ENCODE data around the gene ZFP36L2. TPM values are rescaled to one million over a fixed set of nuclear protein-coding genes. Genes with fewer than 3 reads are reported as not detected.
A peak's percentile ranks its signal among the peaks of the same experiment; 100 is the strongest.

Gene ZFP36L2
- total RNA-seq, 1 donor from 2014 or later = 39.8 TPM

- H3K27ac Mint-ChIP-seq (ENCODE audit: unreplicated experiment) = peak overlapping the region; percentile 53
- H3K4me3 Mint-ChIP-seq = no peak overlapping the region
- no peaks in the 10 kb centered on the region for H3K27me3 Mint-ChIP-seq (ENCODE audit: low read depth)
- H3K9me3 Mint-ChIP-seq = no peaks in the 10 kb centered on the region
- TF ChIP-seq CTCF (conservative IDR thresholded peaks at IDR 0.05) = no peak
- H3K4me1 Mint-ChIP-seq = no peaks in the 10 kb centered on the region
- no peak for DNase-seq (ENCODE audit: low read depth, low spot score)
- H3K36me3 Mint-ChIP-seq (ENCODE audit: low read depth) = peaks cover 9% of the 10 kb centered on the region
Measured at GRCh38 chr2:43238813-43239212, 12.4 kb upstream of the ZFP36L2 start.

GRCh38 chr2:43238176-43238575, 11.8 kb upstream of the ZFP36L2 start:
- peaks cover 8% of the 10 kb centered on the region for H3K36me3 Mint-ChIP-seq (ENCODE audit: low read depth)
- no peak for TF ChIP-seq CTCF (conservative IDR thresholded peaks at IDR 0.05)
- no peak for DNase-seq (ENCODE audit: low read depth, low spot score)
- no peaks in the 10 kb centered on the region for H3K27me3 Mint-ChIP-seq (ENCODE audit: low read depth)
- H3K27ac Mint-ChIP-seq (ENCODE audit: unreplicated experiment) = no peak overlapping the region
- no peaks in the 10 kb centered on the region for H3K9me3 Mint-ChIP-seq
- no peak overlapping the region for H3K4me3 Mint-ChIP-seq
- no peaks in the 10 kb centered on the region for H3K4me1 Mint-ChIP-seq

GRCh38 chr2:43233218-43234212, 7.1 kb upstream of the ZFP36L2 start:
- H3K9me3 Mint-ChIP-seq = no peaks in the 10 kb centered on the region
- no peak for TF ChIP-seq CTCF (conservative IDR thresholded peaks at IDR 0.05)
- H3K27me3 Mint-ChIP-seq (ENCODE audit: low read depth) = no peaks in the 10 kb centered on the region
- peaks cover 5% of the 10 kb centered on the region for H3K36me3 Mint-ChIP-seq (ENCODE audit: low read depth)
- DNase-seq (ENCODE audit: low read depth, low spot score) = no peak
- no peak overlapping the region for H3K27ac Mint-ChIP-seq (ENCODE audit: unreplicated experiment)
- H3K4me1 Mint-ChIP-seq = peaks cover 5% of the 10 kb centered on the region
- H3K4me3 Mint-ChIP-seq = no peak overlapping the region

GRCh38 chr2:43230951-43231827, 4.8 kb upstream of the ZFP36L2 start:
- no peaks in the 10 kb centered on the region for H3K36me3 Mint-ChIP-seq (ENCODE audit: low read depth)
- no peaks in the 10 kb centered on the region for H3K27me3 Mint-ChIP-seq (ENCODE audit: low read depth)
- H3K4me1 Mint-ChIP-seq = peaks cover 11% of the 10 kb centered on the region
- TF ChIP-seq CTCF (conservative IDR thresholded peaks at IDR 0.05) = no peak
- no peaks in the 10 kb centered on the region for H3K9me3 Mint-ChIP-seq
- no peak for DNase-seq (ENCODE audit: low read depth, low spot score)
- H3K4me3 Mint-ChIP-seq = no peak overlapping the region
- no peak overlapping the region for H3K27ac Mint-ChIP-seq (ENCODE audit: unreplicated experiment)

- Mint-ChIP-seq H3K4me3 (no peak overlapping the region), H3K4me1 (peaks cover 11% of the 10 kb centered on the region), H3K9me3 (no peaks in the 10 kb centered on the region), H3K36me3 (ENCODE audit: low read depth) (no peaks in the 10 kb centered on the region), H3K27ac (ENCODE audit: unreplicated experiment) (no peak overlapping the region), H3K27me3 (ENCODE audit: low read depth) (no peaks in the 10 kb centered on the region)
- no peak for TF ChIP-seq CTCF (conservative IDR thresholded peaks at IDR 0.05)
- DNase-seq (ENCODE audit: low read depth, low spot score) = no peak
Measured at GRCh38 chr2:43230351-43230885, 4.0 kb upstream of the ZFP36L2 start.
